ENCODE measurements around the gene NOS3. TPM values are rescaled to one million over a fixed set of nuclear protein-coding genes. Genes with fewer than 3 reads are reported as not detected.
"Not testable (repeated sequence)": the region's sequence is repeated elsewhere in the genome, so short reads cannot be mapped to it uniquely, and the experiment has no call there.

NOS3 gene
- total RNA-seq, 1 donor from 2014 or later: 0.74 TPM

DNA sequence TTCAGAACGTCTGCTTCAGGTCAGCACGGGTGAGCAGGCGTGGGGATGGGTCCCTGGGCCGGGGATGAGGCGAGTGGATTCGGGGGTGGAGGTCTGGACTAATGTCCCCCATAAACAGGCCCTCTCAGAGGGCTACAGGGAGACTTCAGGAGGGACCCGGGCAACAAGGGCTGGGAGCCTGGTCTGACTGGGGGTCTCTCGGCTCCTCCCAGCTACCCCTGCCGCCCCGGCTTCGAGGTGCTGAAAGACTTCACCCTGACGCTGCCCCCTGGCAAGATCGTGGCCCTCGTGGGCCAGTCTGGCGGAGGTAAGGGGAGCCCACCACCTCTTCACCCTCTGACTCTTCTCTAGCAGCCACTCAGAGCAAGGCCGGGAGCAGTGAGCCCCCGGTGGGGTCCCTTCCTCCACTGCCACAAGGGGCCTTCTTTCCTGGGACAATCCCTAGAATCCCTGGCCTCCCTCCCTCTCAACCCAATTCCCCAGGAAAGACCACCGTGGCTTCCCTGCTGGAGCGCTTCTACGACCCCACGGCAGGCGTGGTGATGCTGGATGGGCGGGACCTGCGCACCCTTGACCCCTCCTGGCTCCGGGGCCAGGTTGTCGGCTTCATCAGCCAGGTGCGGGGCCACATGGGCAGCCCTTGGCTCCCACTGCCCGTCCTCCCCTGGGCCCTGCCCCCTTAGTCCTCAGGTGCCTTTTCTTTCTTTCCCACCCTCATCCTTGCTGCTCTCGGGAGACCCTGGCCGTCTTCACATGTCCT is 50.0 kb downstream of the NOS3 start:
- no peaks in the 10 kb centered on the region for H3K4me1 Mint-ChIP-seq (ENCODE audit: low read depth)
- H3K27ac Mint-ChIP-seq: no peak overlapping the region

DNA sequence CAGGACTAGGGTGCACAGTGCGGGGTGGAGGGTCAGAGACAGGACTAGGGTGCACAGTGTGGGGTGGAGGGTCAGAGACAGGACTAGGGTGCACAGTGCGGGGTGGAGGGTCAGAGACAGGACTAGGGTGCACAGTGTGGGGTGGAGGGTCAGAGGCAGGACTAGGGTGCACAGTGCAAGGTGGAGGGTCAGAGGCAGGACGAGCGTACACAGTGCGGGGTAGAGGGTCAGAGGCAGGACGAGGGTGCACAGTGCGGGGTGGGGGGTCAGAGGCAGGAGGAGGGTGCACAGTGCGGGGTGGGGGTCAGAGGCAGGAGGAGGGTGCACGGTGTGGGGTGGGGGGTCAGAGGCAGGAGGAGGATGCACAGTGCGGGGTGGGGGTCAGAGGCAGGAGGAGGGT is 52.6 kb downstream of the NOS3 start:
- H3K9me3 Mint-ChIP-seq (ENCODE audit: low read depth); H3K4me3 Mint-ChIP-seq (ENCODE audit: low read depth); H3K4me1 Mint-ChIP-seq (ENCODE audit: low read depth); H3K27me3 Mint-ChIP-seq; DNase-seq (ENCODE audit: low spot score, unreplicated experiment); H3K36me3 Mint-ChIP-seq (ENCODE audit: insufficient read depth); H3K27ac Mint-ChIP-seq: not testable (repeated sequence)

More for the DNA sequence above, 50.0 kb downstream of the NOS3 start:
- DNase-seq (ENCODE audit: low spot score, unreplicated experiment): no peak
- no peaks in the 10 kb centered on the region for H3K27me3 Mint-ChIP-seq
- no peaks in the 10 kb centered on the region for H3K9me3 Mint-ChIP-seq (ENCODE audit: low read depth)
- no peaks in the 10 kb centered on the region for H3K36me3 Mint-ChIP-seq (ENCODE audit: insufficient read depth)
- no peak overlapping the region for H3K4me3 Mint-ChIP-seq (ENCODE audit: low read depth)
- TF ChIP-seq CTCF (IDR thresholded peaks at IDR 0.05; ENCODE audit: unreplicated experiment): no peak

GRCh38 chr7:151043959-151044358 is 53.1 kb downstream of the NOS3 start:
- no peaks in the 10 kb centered on the region for H3K4me1 Mint-ChIP-seq (ENCODE audit: low read depth)
- no peaks in the 10 kb centered on the region for H3K36me3 Mint-ChIP-seq (ENCODE audit: insufficient read depth)
- H3K9me3 Mint-ChIP-seq (ENCODE audit: low read depth): no peaks in the 10 kb centered on the region
- H3K27me3 Mint-ChIP-seq: peaks cover 4% of the 10 kb centered on the region
- DNase-seq (ENCODE audit: low spot score, unreplicated experiment): no peak
- H3K4me3 Mint-ChIP-seq (ENCODE audit: low read depth): no peak overlapping the region
- no peak for TF ChIP-seq CTCF (IDR thresholded peaks at IDR 0.05; ENCODE audit: unreplicated experiment)
- no peak overlapping the region for H3K27ac Mint-ChIP-seq

GRCh38 chr7:151045262-151045661 is 54.4 kb downstream of the NOS3 start:
- DNase-seq (ENCODE audit: low spot score, unreplicated experiment): no peak
- H3K9me3 Mint-ChIP-seq (ENCODE audit: low read depth): no peaks in the 10 kb centered on the region
- no peak for TF ChIP-seq CTCF (IDR thresholded peaks at IDR 0.05; ENCODE audit: unreplicated experiment)
- H3K4me3 Mint-ChIP-seq (ENCODE audit: low read depth): no peak overlapping the region
- peaks cover 11% of the 10 kb centered on the region for H3K27me3 Mint-ChIP-seq
- H3K36me3 Mint-ChIP-seq (ENCODE audit: insufficient read depth): no peaks in the 10 kb centered on the region
- no peaks in the 10 kb centered on the region for H3K4me1 Mint-ChIP-seq (ENCODE audit: low read depth)
- no peak overlapping the region for H3K27ac Mint-ChIP-seq

DNA sequence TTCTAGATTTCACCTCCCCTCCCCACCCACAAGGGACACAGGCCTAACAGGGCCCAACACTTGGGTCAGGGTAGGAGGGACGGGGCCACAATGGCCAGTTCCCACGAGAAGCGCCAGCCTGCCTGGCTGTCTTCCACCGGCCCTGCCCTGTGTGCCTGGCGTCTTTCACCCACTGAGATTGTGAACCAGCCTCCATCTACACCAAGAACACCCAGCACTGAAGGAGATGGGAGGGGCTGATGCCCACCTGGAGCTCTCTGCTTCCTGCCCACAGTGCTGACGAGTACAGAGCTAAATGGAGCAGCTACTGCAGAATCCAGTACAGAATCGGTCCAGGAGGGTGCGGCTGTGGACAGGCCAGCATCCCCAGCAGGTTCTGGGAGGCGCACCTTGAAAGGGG is 55.1 kb downstream of the NOS3 start:
- H3K27ac Mint-ChIP-seq: no peak overlapping the region
- H3K27me3 Mint-ChIP-seq: peaks cover 15% of the 10 kb centered on the region
- no peak overlapping the region for H3K4me3 Mint-ChIP-seq (ENCODE audit: low read depth)
- TF ChIP-seq CTCF (IDR thresholded peaks at IDR 0.05; ENCODE audit: unreplicated experiment): no peak
- no peaks in the 10 kb centered on the region for H3K9me3 Mint-ChIP-seq (ENCODE audit: low read depth)
- no peaks in the 10 kb centered on the region for H3K36me3 Mint-ChIP-seq (ENCODE audit: insufficient read depth)
- no peaks in the 10 kb centered on the region for H3K4me1 Mint-ChIP-seq (ENCODE audit: low read depth)
- no peak for DNase-seq (ENCODE audit: low spot score, unreplicated experiment)
